Immature natural killer cell (primary cell): ENCODE results near the gene ZNF701. TPM values are rescaled to one million over a fixed set of nuclear protein-coding genes. Genes with fewer than 3 reads are reported as not detected.
A peak's percentile ranks its signal among the peaks of the same experiment; 100 is the strongest.
"Not testable (repeated sequence)": the region's sequence is repeated elsewhere in the genome, so short reads cannot be mapped to it uniquely, and the experiment has no call there.

ENCODE experiments used
- DNase-seq, 3 donors: peaks; one replicate each; pipeline ENCODE4 v3.0.0; 2022; ENCODE audit warnings: mixed read lengths in 1 of 3
- H3K27ac Mint-ChIP-seq, 6 donors: one replicate each; pipeline ENCODE4 v1.8.0; 2020; ENCODE audit warnings: mixed read lengths in 6 of 6, mild to moderate bottlenecking in 5 of 6, inconsistent platforms in 4 of 6, moderate library complexity in 3 of 6
- H3K27me3 Mint-ChIP-seq, 3 donors: one replicate each; pipeline ENCODE4 v1.8.0; 2020 to 2021; ENCODE audit warnings: low read depth in 3 of 3, mild to moderate bottlenecking in 3 of 3, mixed read lengths in 3 of 3, moderate library complexity in 3 of 3, inconsistent platforms in 1 of 3
- H3K36me3 Mint-ChIP-seq, 3 donors: one replicate each; pipeline ENCODE4 v1.8.0; 2020; ENCODE audit warnings: mixed read lengths in 3 of 3, inconsistent platforms in 2 of 3, mild to moderate bottlenecking in 2 of 3
- H3K4me1 Mint-ChIP-seq, 2 donors: one replicate each; pipeline ENCODE4 v1.8.0; 2020; ENCODE audit warnings: inconsistent platforms in 2 of 2, mild to moderate bottlenecking in 2 of 2, mixed read lengths in 2 of 2, moderate library complexity in 1 of 2
- H3K4me3 Mint-ChIP-seq, 5 donors: one replicate each; pipeline ENCODE4 v1.8.0; 2020; ENCODE audit warnings: mild to moderate bottlenecking in 5 of 5, mixed read lengths in 5 of 5, inconsistent platforms in 3 of 5, moderate library complexity in 3 of 5
- H3K9me3 Mint-ChIP-seq, 6 donors: one replicate each; pipeline ENCODE4 v1.8.0; 2020; ENCODE audit warnings: mild to moderate bottlenecking in 6 of 6, mixed read lengths in 6 of 6, inconsistent platforms in 4 of 6, moderate library complexity in 3 of 6
- polyA plus RNA-seq, 3 donors: library from polyadenylated mRNA; unstranded; fragments of 300-500 nt; fragmentation: Illumina TruSeq; gene quantifications; one replicate each; pipeline ENCODE4 v1.2.3, GENCODE V29; 2021

ZNF701 gene
- polyA plus RNA-seq, 3 donors from 2014 or later: 2.7 to 25.1 (median 13.3) TPM

DNA sequence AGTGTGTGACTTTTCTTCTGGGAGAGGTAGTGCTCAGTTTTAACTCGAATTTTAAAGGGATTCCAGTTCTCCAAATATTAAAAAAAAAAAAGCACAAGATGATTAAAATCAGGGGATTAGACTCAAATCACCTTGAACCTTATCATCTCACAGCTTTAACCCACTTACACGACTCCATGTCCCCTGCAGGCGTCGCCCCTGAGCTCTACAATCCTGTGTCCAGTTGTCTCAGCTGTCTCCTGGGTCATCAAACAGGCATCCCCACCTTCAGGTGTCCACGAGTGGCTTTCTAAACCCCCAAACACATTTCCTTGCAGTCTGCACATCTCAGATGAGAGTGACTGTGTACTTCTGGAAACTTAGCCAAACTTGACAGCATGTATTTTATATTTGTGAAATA is 28.5 kb upstream of the ZNF701 start:
- H3K4me1 Mint-ChIP-seq: peaks cover 66 to 79% of the 10 kb centered on the region in 2 donors
- DNase-seq: no peak
- peaks cover 31 to 52% (median 48%) of the 10 kb centered on the region in 3 donors for H3K36me3 Mint-ChIP-seq
- H3K4me3 Mint-ChIP-seq: peak overlapping the region in 3 of 5 donors; percentile 9 to 85 (median 27)
- peak overlapping the region; percentile 59 to 88 (median 76) for H3K27ac Mint-ChIP-seq
- H3K9me3 Mint-ChIP-seq: peaks cover 2 to 15% (median 9%) of the 10 kb centered on the region in 6 donors
- peaks cover 0 to 4% (median 1%) of the 10 kb centered on the region in 3 donors for H3K27me3 Mint-ChIP-seq

DNA sequence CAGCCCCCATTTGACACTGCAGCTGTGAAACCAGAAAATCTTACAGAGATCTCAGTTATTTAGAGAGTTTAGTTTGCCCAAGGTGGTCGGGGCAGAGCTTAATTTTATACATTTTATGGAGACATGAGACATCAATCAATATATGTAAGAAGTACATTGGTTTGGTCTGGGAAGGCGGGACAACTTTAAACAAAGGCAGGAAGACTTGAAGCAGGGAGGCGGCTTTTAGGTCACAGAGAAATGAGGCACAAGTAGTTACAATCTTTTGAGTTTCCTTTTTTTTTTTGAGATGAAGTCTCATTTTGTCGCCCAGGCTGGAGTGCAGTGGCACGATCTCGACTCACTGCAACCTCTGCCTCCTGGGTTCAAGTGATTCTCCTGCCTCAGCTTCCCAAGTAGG is 27.5 kb upstream of the ZNF701 start:
- peak overlapping the region; percentile 74 to 85 (median 82) for H3K4me3 Mint-ChIP-seq
- peak overlapping the region; percentile 85 to 96 (median 92) for H3K27ac Mint-ChIP-seq
- peaks cover 2 to 15% (median 9%) of the 10 kb centered on the region in 6 donors for H3K9me3 Mint-ChIP-seq
- not testable (repeated sequence) for H3K27me3 Mint-ChIP-seq
- peaks cover 35 to 57% (median 55%) of the 10 kb centered on the region in 3 donors for H3K36me3 Mint-ChIP-seq
- peaks cover 57 to 69% of the 10 kb centered on the region in 2 donors for H3K4me1 Mint-ChIP-seq
- peak in 2 of 3 donors; percentile 19 to 22 for DNase-seq

DNA sequence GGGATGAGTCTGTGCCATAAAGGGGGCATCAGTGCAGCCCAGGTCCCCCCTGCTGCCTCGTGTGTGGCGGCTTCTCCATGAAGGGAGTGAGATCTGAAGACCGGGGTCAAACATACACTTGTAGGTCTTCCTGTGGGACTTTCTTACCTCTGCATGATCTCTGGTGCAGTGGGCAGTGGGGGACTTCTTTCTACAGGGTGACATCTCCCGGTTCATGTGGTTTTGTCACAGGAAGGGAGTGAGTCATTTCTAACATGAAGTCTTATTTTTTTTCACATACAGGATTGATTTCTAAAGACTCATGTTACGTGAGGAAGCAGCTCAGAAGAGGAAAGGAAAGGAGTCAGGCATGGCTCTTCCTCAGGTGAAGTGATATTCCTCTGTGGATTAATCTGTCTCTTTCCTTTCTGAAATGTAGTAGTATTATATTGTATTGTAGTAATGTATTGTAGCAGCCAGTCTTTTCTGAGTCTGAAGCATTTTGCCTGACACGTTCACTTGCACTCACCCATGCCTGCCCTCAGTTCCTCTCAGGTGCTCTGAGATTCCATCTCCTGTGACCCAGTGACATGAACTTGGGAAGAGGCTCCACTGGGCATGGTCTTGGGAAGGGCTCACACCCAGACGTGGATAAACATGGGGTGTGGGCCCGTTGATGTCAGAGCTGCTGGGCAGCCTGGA is 27.0 kb upstream of the ZNF701 start:
- H3K27ac Mint-ChIP-seq: peak overlapping the region; percentile 85 to 96 (median 92)
- H3K4me3 Mint-ChIP-seq: peak overlapping the region; percentile 74 to 85 (median 82)
- peaks cover 54 to 65% of the 10 kb centered on the region in 2 donors for H3K4me1 Mint-ChIP-seq
- peaks cover 0 to 1% (median 1%) of the 10 kb centered on the region in 3 donors for H3K27me3 Mint-ChIP-seq
- H3K9me3 Mint-ChIP-seq: peaks cover 3 to 16% (median 10%) of the 10 kb centered on the region in 6 donors
- H3K36me3 Mint-ChIP-seq: peaks cover 41 to 62% (median 61%) of the 10 kb centered on the region in 3 donors
- peak; percentile 74 to 77 (median 77) for DNase-seq

DNA sequence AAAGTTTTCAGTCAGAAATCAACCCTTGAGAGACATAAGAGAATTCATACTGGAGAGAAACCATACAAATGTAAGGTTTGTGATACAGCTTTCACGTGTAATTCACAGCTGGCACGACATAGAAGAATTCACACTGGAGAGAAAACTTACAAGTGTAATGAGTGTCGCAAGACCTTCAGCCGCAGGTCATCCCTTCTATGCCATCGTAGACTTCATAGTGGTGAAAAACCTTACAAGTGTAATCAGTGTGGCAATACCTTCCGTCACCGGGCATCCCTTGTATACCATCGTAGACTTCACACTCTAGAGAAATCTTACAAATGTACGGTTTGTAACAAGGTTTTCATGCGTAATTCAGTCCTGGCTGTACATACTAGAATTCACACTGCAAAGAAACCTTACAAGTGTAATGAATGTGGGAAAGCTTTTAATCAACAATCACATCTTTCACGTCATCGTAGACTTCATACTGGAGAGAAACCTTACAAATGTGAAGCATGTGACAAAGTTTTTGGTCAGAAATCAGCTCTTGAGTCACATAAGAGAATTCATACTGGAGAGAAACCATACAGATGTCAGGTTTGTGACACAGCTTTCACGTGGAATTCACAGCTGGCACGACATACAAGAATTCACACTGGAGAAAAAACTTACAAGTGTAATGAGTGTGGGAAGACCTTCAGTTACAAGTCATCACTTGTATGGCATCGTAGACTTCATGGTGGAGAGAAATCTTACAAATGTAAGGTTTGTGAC is 15.7 kb upstream of the ZNF701 start:
- Mint-ChIP-seq H3K36me3 (peaks cover 61 to 85% (median 81%) of the 10 kb centered on the region in 3 donors), H3K4me3 (no peak overlapping the region), H3K27me3 (peaks cover 2 to 3% (median 3%) of the 10 kb centered on the region in 3 donors), H3K4me1 (peaks cover 3 to 8% of the 10 kb centered on the region in 2 donors), H3K9me3 (peaks cover 38 to 90% (median 84%) of the 10 kb centered on the region in 6 donors), H3K27ac (no peak overlapping the region)
- no peak for DNase-seq

DNA sequence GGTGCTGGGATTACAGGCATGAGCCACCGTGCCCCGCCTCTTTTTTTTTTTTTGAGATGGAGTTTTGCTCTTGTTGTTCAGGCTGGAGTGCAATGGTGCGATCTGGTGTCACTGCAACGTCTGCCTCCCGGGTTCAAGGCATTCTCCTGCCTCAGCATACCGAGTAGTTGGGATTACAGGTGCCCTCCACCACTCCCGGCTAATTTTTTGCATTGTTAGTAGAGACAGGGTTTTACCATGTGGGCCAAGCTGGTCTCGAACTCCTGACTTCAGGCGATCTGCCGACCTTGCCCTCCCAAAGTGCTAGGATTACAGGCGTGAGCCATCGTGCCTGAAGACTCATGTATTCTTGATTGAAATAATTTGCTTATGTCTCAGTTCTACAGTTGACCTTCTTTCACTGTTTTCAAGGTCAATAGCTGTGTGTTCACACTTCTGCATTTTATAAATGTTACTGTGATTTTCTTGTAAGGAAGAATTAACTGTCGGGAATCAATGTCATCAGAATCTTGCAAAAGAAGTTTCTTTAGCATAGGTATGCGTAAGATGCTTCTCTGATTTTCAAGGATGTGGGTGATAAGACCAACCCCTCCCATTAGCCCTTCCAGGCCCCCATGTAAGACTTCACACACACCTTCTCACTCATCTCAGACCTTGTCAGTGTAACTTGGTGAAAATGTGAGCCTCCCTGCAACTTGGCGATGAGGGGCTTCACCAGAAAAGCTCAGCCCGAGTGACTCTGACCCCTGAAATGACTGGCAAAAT is 12.7 kb upstream of the ZNF701 start:
- Mint-ChIP-seq H3K27me3 (peaks cover 2 to 3% (median 3%) of the 10 kb centered on the region in 3 donors), H3K36me3 (peaks cover 70 to 83% (median 82%) of the 10 kb centered on the region in 3 donors), H3K4me1 (no peaks in the 10 kb centered on the region), H3K9me3 (peaks cover 42 to 93% (median 90%) of the 10 kb centered on the region in 6 donors), H3K27ac (no peak overlapping the region), H3K4me3 (no peak overlapping the region)
- DNase-seq: no peak

DNA sequence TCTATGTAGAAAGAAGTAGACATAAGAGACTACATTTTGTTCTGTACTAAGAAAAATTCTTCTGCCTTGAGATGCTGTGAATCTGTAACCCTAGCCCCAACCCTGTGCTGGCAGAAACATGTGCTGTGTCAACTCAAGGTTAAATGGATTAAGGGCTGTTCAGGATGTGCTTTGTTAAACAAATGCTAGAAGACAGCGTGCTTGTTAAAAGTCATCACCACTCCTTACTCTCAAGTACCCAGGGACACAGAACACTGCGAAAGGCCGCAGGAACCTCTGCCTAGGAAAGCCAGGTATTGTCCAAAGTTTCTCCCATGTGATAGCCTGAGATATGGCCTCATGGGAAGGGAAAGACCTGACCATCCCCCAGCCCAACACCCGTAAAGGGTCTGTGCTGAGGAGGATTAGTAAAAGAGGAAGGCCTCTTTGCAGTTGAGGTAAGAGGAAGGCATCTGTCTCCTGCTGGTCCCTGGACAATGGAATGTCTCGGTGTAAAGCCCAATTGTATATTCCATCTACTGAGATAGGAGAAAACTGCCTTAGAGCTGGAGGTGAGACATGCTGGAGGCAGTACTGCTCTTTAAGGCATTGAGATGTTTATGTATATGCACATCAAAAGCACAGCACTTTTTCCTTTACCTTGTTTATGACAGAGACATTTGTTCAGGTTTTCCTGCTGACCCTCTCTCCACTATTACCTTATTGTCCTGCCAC is 11.2 kb upstream of the ZNF701 start:
- H3K4me3 Mint-ChIP-seq, H3K27ac Mint-ChIP-seq, H3K4me1 Mint-ChIP-seq: not testable (repeated sequence)

DNA sequence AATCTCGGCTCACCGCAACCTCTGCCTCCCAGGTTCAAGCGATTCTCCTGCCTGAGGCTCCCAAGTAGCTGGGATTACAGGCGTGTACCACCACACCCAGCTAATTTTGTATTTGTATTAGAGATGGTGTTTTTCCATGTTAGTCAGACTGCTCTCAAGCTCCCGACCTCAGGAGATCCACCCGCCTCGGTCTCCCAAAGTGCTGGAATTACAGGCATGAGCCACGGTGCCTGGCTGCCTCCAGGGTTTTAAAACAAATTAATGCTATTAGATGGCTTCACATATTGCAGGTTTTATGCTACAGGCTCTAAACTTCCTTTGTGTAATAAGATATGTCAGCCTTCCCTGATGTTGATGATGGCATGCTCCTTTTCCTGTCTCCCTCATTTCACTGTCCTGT is 8.5 kb upstream of the ZNF701 start:
- not testable (repeated sequence) for H3K4me3 Mint-ChIP-seq, H3K4me1 Mint-ChIP-seq, DNase-seq, H3K27me3 Mint-ChIP-seq, H3K27ac Mint-ChIP-seq
- H3K36me3 Mint-ChIP-seq: peaks cover 55 to 72% (median 72%) of the 10 kb centered on the region in 3 donors
- peaks cover 38 to 92% (median 82%) of the 10 kb centered on the region in 6 donors for H3K9me3 Mint-ChIP-seq

More for the DNA sequence above, 11.2 kb upstream of the ZNF701 start:
- H3K9me3 Mint-ChIP-seq: peaks cover 45 to 93% (median 89%) of the 10 kb centered on the region in 6 donors
- H3K36me3 Mint-ChIP-seq: peaks cover 64 to 82% (median 80%) of the 10 kb centered on the region in 3 donors
- H3K27me3 Mint-ChIP-seq, DNase-seq: not testable (repeated sequence)

DNA sequence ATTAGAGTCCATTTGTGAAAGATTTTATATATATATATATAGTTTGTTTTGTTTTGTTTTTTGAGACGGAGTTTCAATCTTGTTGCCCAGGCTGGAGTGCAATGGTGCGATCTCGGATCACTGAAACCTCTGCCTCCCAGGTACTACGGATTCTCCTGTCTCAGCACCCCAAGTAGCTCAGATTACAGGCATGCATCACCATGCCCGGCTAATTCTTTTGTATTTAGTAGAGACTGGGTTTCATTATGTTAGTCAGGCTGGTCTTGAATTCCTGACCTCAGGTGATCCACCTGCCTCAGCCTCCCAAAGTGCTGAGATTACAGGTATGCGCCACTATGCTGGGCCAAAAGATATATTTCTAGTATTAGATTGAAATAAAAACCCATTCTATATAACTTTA is 4.0 kb upstream of the ZNF701 start:
- H3K27ac Mint-ChIP-seq: no peak overlapping the region
- H3K4me3 Mint-ChIP-seq: no peak overlapping the region
- H3K27me3 Mint-ChIP-seq: peaks cover 0 to 8% (median 5%) of the 10 kb centered on the region in 3 donors
- peaks cover 15 to 22% of the 10 kb centered on the region in 2 donors for H3K4me1 Mint-ChIP-seq
- no peak for DNase-seq
- peaks cover 29 to 56% (median 48%) of the 10 kb centered on the region in 6 donors for H3K9me3 Mint-ChIP-seq
- peaks cover 30 to 40% (median 39%) of the 10 kb centered on the region in 3 donors for H3K36me3 Mint-ChIP-seq

DNA sequence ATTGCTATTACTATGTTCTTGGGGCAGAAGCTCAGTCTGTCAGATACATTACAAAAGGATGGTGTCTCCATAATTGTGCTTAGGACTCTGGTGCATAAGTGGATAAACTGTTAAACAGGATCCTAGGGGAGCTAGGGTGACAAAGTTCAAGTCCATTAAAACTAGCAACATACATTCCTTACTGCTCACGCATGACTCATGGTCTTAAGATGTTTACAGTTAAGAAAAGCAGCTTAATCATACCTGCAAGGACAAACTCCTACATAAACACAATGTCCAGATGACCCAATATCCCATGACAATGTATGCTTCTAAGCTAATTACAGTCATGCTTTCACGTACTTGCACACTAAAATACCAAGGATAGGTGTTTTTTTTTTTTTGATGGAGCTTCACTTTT is 3.5 kb upstream of the ZNF701 start:
- Mint-ChIP-seq H3K36me3 (peaks cover 31 to 41% (median 36%) of the 10 kb centered on the region in 3 donors), H3K4me1 (peaks cover 20 to 26% of the 10 kb centered on the region in 2 donors), H3K27me3 (peaks cover 0 to 8% (median 5%) of the 10 kb centered on the region in 3 donors), H3K27ac (no peak overlapping the region), H3K9me3 (peaks cover 25 to 51% (median 43%) of the 10 kb centered on the region in 6 donors), H3K4me3 (no peak overlapping the region)
- DNase-seq: no peak

DNA sequence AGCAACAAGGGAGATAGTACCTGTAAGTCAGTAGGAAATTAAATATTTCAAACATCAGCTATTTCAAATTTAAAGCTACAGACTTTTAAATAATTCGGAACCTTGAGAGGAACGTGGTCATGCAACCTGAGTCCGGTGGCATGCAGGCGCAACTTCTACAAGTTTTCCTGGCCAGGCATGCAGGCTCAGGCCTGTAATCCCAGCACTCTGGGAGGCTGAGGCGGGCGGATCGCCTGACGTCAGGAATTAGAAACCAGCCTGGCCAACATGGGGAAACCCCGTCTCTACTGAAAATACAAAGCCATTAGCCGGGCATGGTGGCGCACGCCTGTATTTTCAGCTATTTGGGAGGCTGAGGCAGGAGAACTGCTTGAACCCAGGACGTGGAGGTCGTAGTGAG is 2.2 kb upstream of the ZNF701 start:
- DNase-seq: no peak
- Mint-ChIP-seq H3K9me3 (peaks cover 14 to 38% (median 30%) of the 10 kb centered on the region in 6 donors), H3K4me1 (peaks cover 32 to 39% of the 10 kb centered on the region in 2 donors), H3K4me3 (no peak overlapping the region), H3K27ac (no peak overlapping the region), H3K27me3 (peaks cover 0 to 9% (median 5%) of the 10 kb centered on the region in 3 donors), H3K36me3 (peaks cover 29 to 36% (median 36%) of the 10 kb centered on the region in 3 donors)

DNA sequence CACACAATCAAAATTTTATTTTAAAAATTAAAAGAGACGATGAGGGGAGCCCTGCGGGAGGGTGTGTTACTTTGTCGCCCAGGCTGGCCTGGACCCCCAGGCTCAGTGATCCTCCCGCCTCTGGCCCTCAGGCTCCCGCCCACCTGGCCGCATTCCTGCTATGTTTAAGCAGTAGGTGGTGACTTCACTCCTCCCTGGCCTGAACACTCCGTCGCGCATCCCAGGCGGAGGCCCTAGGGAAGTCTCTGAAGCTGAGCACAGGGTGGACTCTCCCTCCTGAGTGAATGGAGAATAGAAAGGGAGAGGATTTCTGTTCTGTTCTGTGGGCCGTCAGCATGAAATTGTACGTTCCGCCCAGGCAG is 468 bp upstream of the ZNF701 start:
- peaks cover 8 to 21% (median 15%) of the 10 kb centered on the region in 6 donors for H3K9me3 Mint-ChIP-seq
- peaks cover 36 to 53% of the 10 kb centered on the region in 2 donors for H3K4me1 Mint-ChIP-seq
- H3K27ac Mint-ChIP-seq: peak overlapping the region; percentile 89 to 97 (median 94)
- H3K36me3 Mint-ChIP-seq: peaks cover 33 to 36% (median 35%) of the 10 kb centered on the region in 3 donors
- peak overlapping the region; percentile 89 to 96 (median 95) for H3K4me3 Mint-ChIP-seq
- not testable (repeated sequence) for H3K27me3 Mint-ChIP-seq, DNase-seq

DNA sequence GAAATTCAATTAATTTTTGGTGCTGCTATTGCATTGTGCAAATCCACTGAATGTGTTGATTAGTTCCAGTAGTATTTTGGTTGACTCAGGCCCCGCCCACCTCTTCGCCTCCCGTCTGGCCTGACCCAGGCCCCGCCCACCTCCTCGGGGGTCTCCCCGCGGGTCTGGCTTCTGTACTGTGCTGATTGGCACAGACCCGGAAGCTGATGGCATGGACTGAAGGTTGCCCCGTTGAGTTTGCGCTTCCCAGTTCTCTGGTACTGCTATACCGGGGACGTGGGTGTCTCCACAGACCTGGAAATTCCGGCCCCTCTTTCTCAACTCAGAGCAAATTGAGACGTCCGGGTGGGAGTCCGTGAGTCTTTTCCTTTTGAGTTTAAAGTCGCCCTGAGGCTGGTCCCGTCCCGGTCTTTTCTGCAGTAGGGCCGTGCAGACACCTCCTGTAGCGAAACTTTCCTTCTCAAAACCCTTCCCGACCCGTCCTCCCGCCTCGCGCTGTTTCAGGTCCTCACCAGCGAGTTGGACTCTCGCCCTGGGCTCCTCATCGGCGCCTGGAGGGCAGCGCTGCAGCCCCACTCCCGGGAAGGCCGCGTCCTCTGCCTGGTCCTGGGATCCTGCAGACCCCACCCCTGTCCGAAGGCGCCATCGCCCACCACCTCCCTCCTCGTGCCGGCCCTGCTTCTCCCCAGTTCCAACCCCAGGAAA is 14.8 kb downstream of the ZNF701 start:
- Mint-ChIP-seq H3K27me3 (peaks cover 0 to 4% (median 1%) of the 10 kb centered on the region in 3 donors), H3K4me3 (no peak overlapping the region), H3K27ac (no peak overlapping the region), H3K36me3 (peaks cover 38 to 70% (median 51%) of the 10 kb centered on the region in 3 donors), H3K9me3 (peaks cover 16 to 55% (median 46%) of the 10 kb centered on the region in 6 donors), H3K4me1 (no peaks in the 10 kb centered on the region)
- DNase-seq: no peak
